ENCODE data around the gene SQOR. TPM values are rescaled to one million over a fixed set of nuclear protein-coding genes. Genes with fewer than 3 reads are reported as not detected.

SQOR gene
- polyA plus RNA-seq, 3 donors: 78.9 to 292 (median 232) TPM

GRCh38 chr15:45665261-45665660 is 30.4 kb downstream of the SQOR start:
- H3K4me1 ChIP-seq (ENCODE audit: control insufficient read depth in 1 of 2, insufficient read depth in 2 of 2, low read length in 2 of 2): no peaks in the 10 kb centered on the region
- peaks cover 13% of the 10 kb centered on the region for H3K79me2 ChIP-seq (ENCODE audit: insufficient read depth, low read length)
- H3K4me2 ChIP-seq (replicated peaks; ENCODE audit: extremely low read depth, low read length, poor library complexity, severe bottlenecking): no peak overlapping the region
- no CpG with 5 or more reads among the region's 1 CpG for WGBS (ENCODE audit: insufficient coverage)
- Mint-ChIP-seq H3K9me3 (peaks cover 0 to 2% (median 0%) of the 10 kb centered on the region in 7 donors), H3K4me1 (peaks cover 3% of the 10 kb centered on the region), H3K27me3 (ENCODE audit: low read depth in 3 of 3) (peaks cover 0 to 3% (median 2%) of the 10 kb centered on the region in 3 donors), H3K27ac (no peak overlapping the region), H3K36me3 (peaks cover 76 to 91% of the 10 kb centered on the region in 2 donors), H3K4me3 (no peak overlapping the region)
- peaks cover 66 to 93% of the 10 kb centered on the region in 2 donors for H3K36me3 ChIP-seq (replicated peaks in 1 of 2; ENCODE audit: control insufficient read depth in 1 of 2, insufficient read depth in 2 of 2, low read length in 2 of 2)
- intact Hi-C loops (cut with micrococcal nuclease): no loop called here
- no peaks in the 10 kb centered on the region for H3K27me3 ChIP-seq (ENCODE audit: control insufficient read depth in 2 of 2, insufficient read depth in 2 of 2, low read length in 2 of 2)
- H3K9ac ChIP-seq (ENCODE audit: insufficient read depth, low read length, poor library complexity, severe bottlenecking): no peak overlapping the region
- H2AFZ ChIP-seq (ENCODE audit: insufficient read depth, low read depth, low read length, poor library complexity, severe bottlenecking): no peak overlapping the region
- no peak for TF ChIP-seq CTCF (IDR thresholded peaks at IDR 0.05)
- DNase-seq: no peak
- no peaks in the 10 kb centered on the region for H3K9me3 ChIP-seq (replicated peaks in 1 of 2; ENCODE audit: control insufficient read depth in 1 of 2, insufficient read depth in 1 of 2, low read length in 2 of 2)
- H4K20me1 ChIP-seq (ENCODE audit: insufficient read depth, low read length): peaks cover 86% of the 10 kb centered on the region
- H3K27ac ChIP-seq (ENCODE audit: low read depth in 1 of 2, low read length in 2 of 2): peak overlapping the region in 1 of 2 donors; percentile 12
- H3K4me3 ChIP-seq (replicated peaks in 1 of 3; ENCODE audit: low read depth in 2 of 3, low read length in 3 of 3): no peak overlapping the region

GRCh38 chr15:45666119-45666875 is 31.5 kb downstream of the SQOR start:
- no peaks in the 10 kb centered on the region for H3K4me1 ChIP-seq (ENCODE audit: control insufficient read depth in 1 of 2, insufficient read depth in 2 of 2, low read length in 2 of 2)
- TF ChIP-seq CTCF (IDR thresholded peaks at IDR 0.05): no peak
- no peaks in the 10 kb centered on the region for H3K9me3 ChIP-seq (replicated peaks in 1 of 2; ENCODE audit: control insufficient read depth in 1 of 2, insufficient read depth in 1 of 2, low read length in 2 of 2)
- H3K36me3 Mint-ChIP-seq: peaks cover 80 to 90% of the 10 kb centered on the region in 2 donors
- peaks cover 67 to 93% of the 10 kb centered on the region in 2 donors for H3K36me3 ChIP-seq (replicated peaks in 1 of 2; ENCODE audit: control insufficient read depth in 1 of 2, insufficient read depth in 2 of 2, low read length in 2 of 2)
- H3K27ac Mint-ChIP-seq: peak overlapping the region in 3 of 7 donors; percentile 5 to 77 (median 8)
- no peak overlapping the region for H3K4me2 ChIP-seq (replicated peaks; ENCODE audit: extremely low read depth, low read length, poor library complexity, severe bottlenecking)
- no peak overlapping the region for H2AFZ ChIP-seq (ENCODE audit: insufficient read depth, low read depth, low read length, poor library complexity, severe bottlenecking)
- H4K20me1 ChIP-seq (ENCODE audit: insufficient read depth, low read length): peaks cover 86% of the 10 kb centered on the region
- H3K9ac ChIP-seq (ENCODE audit: insufficient read depth, low read length, poor library complexity, severe bottlenecking): no peak overlapping the region
- H3K4me3 ChIP-seq (replicated peaks in 1 of 3; ENCODE audit: low read depth in 2 of 3, low read length in 3 of 3): no peak overlapping the region
- peaks cover 3% of the 10 kb centered on the region for H3K4me1 Mint-ChIP-seq
- H3K79me2 ChIP-seq (ENCODE audit: insufficient read depth, low read length): peaks cover 10% of the 10 kb centered on the region
- WGBS (ENCODE audit: insufficient coverage): no CpG with 5 or more reads among the region's 1 CpG
- H3K27ac ChIP-seq (ENCODE audit: low read depth in 1 of 2, low read length in 2 of 2): no peak overlapping the region
- H3K9me3 Mint-ChIP-seq: peaks cover 0 to 2% (median 0%) of the 10 kb centered on the region in 7 donors
- H3K27me3 ChIP-seq (ENCODE audit: control insufficient read depth in 2 of 2, insufficient read depth in 2 of 2, low read length in 2 of 2): no peaks in the 10 kb centered on the region
- intact Hi-C loops (cut with micrococcal nuclease): no loop called here
- H3K27me3 Mint-ChIP-seq (ENCODE audit: low read depth in 3 of 3): peaks cover 0 to 2% (median 0%) of the 10 kb centered on the region in 3 donors
- no peak for DNase-seq
- H3K4me3 Mint-ChIP-seq: no peak overlapping the region
